Ramos (cell line): ENCODE measurements around the gene CACNB2.
"Not testable (repeated sequence)": the region's sequence is repeated elsewhere in the genome, so short reads cannot be mapped to it uniquely, and the experiment has no call there.

Source experiments
- in situ Hi-C: fragments of 300-500 bp; cut with MboI; formaldehyde crosslinking; loops from one replicate; pipeline ENCODE4 v1.14.3; 2022; ENCODE audit warnings: low sequenced_read_pairs; ENCODE audit not compliant: unreplicated experiment

CACNB2 gene

DNA sequence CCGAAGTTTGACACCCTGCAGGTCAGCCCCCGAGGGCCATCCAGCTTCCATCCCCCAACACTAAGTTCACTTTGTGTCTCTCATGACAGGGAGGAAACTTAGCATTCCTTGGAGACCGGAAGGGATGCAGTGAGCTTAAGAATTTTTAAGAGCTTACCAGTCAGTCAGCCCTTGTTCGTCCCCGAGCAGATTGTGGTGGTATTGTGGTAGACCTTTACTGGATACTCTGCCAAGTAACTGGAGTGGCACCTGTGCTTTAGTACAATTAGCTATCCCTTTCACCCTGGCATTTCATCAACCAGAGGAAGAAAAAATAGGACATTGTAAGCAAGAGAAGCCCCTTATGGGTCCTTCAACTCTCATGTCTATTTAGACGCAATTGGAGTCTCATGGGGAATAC, 436.4 kb downstream of the CACNB2 start:
- in situ Hi-C loops = no loop called here

GRCh38 chr10:18577823-18578685, 437.8 kb downstream of the CACNB2 start:
- in situ Hi-C loops = no loop called here

DNA sequence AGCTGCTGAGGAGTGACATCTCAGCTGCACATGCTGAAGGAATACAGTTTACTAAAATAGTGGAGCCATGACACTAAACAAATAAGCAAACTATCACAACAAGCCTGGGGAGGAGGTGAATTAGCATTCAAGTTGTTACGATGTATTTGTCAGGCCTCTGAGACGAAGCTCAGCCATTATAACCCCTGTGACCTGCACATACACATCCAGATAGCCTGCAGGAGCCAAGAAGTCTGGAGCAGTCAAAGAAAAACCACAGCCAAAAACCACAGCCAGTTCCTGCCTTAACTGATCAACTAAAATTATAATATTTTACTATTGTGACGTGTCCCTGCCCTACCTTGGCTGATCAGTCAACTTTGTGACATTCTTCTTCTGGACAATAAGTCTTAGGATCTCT, 442.6 kb downstream of the CACNB2 start:
- in situ Hi-C loops = no loop called here

DNA sequence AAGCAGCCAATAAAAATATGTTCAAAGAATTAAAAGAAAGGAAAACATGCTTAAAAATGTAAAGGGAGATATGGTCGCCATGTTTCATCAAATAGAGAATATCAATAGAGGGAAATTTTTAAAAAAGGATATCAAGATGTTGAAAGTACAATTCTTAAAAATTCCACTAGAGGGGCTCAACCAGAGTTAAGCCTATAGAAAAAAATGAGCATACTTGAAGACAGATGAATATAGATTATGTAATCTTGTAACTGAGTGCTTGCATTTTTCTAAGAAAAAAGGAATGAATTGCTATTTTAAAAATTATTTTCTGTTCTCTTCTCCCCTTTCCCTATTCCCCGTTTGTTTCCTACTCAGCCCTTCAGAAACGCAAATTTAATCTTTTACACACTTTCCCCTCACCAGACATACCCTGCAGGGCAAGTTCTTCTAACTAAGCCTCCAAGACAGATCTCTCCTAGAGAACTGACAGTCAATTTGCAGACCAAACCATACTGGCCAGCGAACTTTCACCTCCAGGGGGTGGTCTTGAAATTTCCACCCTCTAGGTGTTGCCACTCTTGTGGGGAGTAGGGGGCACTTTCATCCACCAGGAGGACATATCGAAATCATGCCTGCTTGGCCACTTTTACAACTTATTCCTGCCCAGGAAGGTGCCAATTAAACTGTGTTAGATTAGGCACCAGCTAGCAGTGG, 443.5 kb downstream of the CACNB2 start:
- in situ Hi-C loops = no loop called here

DNA sequence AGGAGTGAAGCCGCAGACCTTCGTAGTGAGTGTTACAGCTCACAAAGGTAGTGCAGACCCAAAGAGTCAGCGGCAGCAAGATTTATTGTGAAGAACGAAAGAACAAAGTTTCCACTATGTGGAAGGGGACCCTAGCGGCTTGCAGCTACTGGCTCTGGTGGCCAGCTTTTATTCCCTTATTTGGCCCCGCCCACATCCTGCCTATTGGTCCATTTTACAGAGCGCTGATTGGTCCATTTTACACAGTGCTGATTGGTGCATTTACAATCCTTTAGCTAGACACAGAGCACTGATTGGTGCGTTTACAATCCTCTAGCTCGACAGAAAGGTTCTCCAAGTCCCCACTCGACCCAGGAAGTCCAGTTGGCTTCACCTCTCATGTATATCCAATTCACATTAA, 446.4 kb downstream of the CACNB2 start:
- in situ Hi-C loops = not testable (repeated sequence)

GRCh38 chr10:18591141-18591540, 450.9 kb downstream of the CACNB2 start:
- in situ Hi-C loops = loop anchor here (5.0 kb wide), 1 partner anchor 54 kb away; no protein-coding TSS in a partner anchor
